Subcutaneous adipose tissue (tissue), 4 donors: ENCODE results near the gene OLFML2A. TPM values are rescaled to one million over a fixed set of nuclear protein-coding genes. Genes with fewer than 3 reads are reported as not detected.

ENCODE experiments used
- total RNA-seq, 4 donors: library from RNA; depleted of rRNA; stranded (reverse); fragments of >200 nt; gene quantifications; one replicate each; pipeline ENCODE4 v1.1.0, GENCODE V29; 2016
- TF ChIP-seq, protein P1 (sequence below): fragments of 450-650 bp; IDR thresholded peaks from one replicate; pipeline ENCODE4 v1.5.1; 2016; ENCODE audit warnings: low read depth, mild to moderate bottlenecking, control low read depth, antibody characterized with exemption, moderate library complexity

The OLFML2A gene
- total RNA-seq, 4 donors from 2014 or later: 6.7 to 38.2 (median 12.5) TPM

DNA sequence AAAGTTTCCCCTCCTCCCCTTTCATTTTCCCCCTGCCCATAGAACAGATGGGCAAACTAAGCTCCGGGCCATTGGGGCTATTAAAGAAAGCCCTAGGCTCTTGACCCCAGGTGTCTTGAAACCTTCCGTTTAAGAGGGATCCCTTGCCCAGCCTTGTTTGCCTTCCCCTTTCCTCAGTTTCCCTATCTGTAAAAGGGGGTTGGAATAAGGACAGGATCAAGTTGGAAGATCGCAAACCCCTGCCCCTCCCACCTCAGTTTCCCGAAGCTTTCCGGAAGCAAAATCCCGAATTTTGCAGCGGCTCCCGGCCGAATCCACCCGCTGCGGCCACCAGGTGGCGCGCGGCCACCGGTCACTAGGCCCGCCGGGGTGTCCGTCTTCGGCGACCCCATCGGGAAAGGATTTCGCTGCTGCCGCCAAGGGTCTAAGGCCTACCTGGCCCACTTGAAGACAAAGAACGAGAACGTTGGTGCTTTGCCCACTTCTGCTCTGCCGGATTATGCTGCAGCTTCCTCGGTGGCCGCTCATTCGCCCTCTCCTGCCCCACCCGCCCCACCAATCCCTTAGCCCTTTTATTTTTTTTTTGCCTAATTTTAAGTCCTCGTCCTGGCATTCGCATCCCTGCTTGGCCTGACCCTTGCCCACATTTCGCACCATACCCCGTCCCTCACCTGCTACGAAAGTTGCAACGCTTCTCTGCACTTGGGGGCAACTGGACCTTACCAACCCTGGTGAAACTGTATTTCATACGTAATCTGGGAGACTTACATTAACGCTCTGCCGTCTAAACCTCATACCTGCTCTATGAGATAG lies 4.9 kb upstream of the OLFML2A start:
- TF ChIP-seq, protein P1, sequence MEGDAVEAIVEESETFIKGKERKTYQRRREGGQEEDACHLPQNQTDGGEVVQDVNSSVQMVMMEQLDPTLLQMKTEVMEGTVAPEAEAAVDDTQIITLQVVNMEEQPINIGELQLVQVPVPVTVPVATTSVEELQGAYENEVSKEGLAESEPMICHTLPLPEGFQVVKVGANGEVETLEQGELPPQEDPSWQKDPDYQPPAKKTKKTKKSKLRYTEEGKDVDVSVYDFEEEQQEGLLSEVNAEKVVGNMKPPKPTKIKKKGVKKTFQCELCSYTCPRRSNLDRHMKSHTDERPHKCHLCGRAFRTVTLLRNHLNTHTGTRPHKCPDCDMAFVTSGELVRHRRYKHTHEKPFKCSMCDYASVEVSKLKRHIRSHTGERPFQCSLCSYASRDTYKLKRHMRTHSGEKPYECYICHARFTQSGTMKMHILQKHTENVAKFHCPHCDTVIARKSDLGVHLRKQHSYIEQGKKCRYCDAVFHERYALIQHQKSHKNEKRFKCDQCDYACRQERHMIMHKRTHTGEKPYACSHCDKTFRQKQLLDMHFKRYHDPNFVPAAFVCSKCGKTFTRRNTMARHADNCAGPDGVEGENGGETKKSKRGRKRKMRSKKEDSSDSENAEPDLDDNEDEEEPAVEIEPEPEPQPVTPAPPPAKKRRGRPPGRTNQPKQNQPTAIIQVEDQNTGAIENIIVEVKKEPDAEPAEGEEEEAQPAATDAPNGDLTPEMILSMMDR: no peak

DNA sequence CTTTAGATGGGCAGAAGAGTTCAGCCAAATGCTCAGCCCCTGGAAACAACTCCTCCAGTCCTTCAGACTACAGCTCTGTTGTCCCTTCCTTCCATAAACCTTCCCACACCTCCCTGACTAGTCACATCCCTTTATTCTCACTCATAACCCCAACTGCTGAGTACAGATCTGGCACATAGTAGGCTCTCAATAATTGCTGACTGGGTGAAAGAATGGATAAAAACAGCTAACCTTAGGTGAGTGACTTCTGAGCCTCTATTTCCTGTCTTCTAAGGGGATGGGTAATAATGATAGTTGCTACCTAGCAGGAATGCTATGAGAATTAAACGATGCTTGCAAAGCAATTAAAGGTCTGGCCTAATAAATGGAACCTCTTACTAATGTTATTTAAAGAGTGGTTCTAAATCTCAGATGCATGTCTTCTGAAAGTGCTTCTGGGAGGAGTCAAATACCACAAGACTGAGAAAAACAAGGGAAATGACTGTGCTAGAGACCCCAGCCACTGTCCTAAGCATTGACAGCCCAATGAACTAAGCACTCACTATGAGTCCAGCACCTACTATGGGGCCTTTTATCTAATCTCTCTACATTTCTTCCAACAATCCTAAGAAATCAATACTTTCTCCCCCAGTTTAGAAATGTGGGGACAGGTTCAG lies 3.3 kb upstream of the OLFML2A start:
- TF ChIP-seq, protein P1: no peak

DNA sequence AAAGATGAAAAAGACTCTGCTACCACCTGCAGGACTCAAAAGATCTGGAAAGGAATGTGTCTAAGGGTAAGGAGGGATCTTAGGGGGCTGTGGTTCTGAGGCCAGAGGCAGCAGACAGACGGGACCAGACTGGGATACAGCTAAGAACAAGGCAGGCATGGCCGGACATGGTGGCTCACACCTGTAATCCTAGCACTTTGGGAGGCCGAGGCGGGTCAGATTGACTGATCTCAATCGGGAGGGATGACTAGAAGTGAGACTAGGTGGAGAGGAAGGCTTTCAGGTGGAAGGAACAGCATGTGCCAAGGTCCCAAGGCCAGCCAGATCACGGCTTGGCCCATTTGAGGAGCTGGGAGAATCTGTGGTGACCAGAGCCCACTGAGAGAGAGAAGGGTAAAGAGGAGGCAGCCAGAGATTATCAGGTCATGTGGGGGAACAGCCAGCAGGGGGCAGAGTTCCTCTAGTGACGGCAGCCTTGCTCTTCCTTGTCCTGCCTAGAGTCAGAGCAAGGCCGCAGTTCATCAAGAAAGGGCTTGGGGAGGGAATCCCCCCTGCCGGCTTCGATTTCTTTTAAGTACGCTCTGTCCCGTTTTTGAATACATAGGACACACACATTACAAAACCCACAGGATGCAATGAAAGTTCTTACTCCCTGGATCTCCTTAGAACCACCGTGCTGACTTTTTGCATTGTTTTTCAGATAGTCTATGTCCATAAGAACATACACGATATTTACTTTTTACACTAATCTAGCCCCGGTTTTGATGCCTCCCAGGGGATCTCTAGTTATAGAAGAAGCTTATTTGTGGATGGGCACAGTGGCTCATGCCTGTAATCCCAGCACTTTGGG lies 2.6 kb upstream of the OLFML2A start:
- TF ChIP-seq, protein P1: no peak

GRCh38 chr9:124776618-124776953 lies 347 bp upstream of the OLFML2A start:
- TF ChIP-seq, protein P1: no peak

DNA sequence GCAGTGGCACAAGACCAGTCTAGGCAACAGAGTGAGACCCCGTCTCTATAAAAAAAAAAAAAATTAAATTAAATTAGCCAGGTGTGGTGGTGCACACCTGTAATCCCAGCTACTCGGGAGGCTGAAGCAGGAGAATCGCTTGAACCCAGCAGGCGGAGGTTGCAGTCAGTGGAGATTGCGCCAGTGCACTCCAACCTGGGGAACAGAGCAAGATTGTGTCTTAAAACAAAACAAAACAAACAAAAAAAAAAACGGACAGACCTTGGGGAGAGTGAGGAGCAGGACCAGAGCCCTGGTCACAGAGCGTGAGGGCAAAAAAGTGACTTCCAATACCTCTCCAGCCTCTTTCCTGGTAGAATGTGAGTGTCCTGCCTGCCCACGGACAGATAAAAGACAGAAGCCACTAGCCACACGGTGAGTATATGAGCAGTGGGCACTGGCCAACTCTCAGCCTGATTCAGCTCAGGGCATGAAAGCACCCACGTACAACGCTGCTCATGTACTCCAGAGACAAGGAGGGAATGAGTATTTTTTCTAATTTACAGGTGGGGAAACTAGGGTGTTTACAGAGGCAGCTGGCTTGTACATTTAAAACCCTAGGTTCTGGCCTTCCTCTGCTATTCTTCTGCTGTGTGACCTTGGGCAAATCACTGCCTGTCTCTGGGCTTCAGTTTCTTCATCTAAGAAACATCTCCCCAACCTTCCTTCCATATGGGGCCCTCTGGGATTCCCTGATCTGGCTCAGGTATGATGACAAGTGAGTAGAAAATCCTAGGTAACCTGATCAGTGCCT lies 1.8 kb downstream of the OLFML2A start:
- TF ChIP-seq, protein P1: no peak

GRCh38 chr9:124779368-124780059 lies 2.6 kb downstream of the OLFML2A start:
- TF ChIP-seq, protein P1: no peak
